Activated CD4-positive, alpha-beta memory T cell treated with anti-CD3 and anti-CD28 coated beads, Interleukin-2, amount 10 ng/mL, durations not matched to agents 7 days and 5 days (primary cell): ENCODE data around the gene IRX4. TPM values are rescaled to one million over a fixed set of nuclear protein-coding genes. Genes with fewer than 3 reads are reported as not detected.

ENCODE experiments used
- CTCF ChIA-PET: fragments of 350-600 bp; sonication (Branson Sonifier 250); formaldehyde crosslinking; loops from one replicate; lab custom pipeline; 2021; ENCODE audit warnings: antibody characterized with exemption, inconsistent platforms; lab: Charles Lee
- POLR2A ChIA-PET: fragments of 350-600 bp; sonication (Branson Sonifier 250); formaldehyde crosslinking; loops from one replicate; lab custom pipeline; 2021; ENCODE audit warnings: antibody characterized with exemption; lab: Charles Lee
- DNase-seq: peaks from one replicate; pipeline ENCODE4 v3.0.0-alpha.2; 2020
- H3K27ac Mint-ChIP-seq: one replicate; pipeline ENCODE4 v1.8.0; 2021; ENCODE audit warnings: mild to moderate bottlenecking, mixed read lengths
- H3K27me3 Mint-ChIP-seq: one replicate; pipeline ENCODE4 v1.8.0; 2021; ENCODE audit warnings: mixed read lengths
- H3K36me3 Mint-ChIP-seq: one replicate; pipeline ENCODE4 v1.8.0; 2021; ENCODE audit warnings: low read depth, mixed read lengths
- H3K4me1 Mint-ChIP-seq: one replicate; pipeline ENCODE4 v1.8.0; 2021; ENCODE audit warnings: mixed read lengths
- H3K4me3 Mint-ChIP-seq: one replicate; pipeline ENCODE4 v1.8.0; 2021; ENCODE audit warnings: mild to moderate bottlenecking, mixed read lengths
- H3K9me3 Mint-ChIP-seq: one replicate; pipeline ENCODE4 v1.8.0; 2021; ENCODE audit warnings: mixed read lengths
- total RNA-seq, 2 experiments: library from RNA; stranded (reverse); gene quantifications; one replicate each; pipeline ENCODE4 v1.2.3, GENCODE V29; 2021

IRX4 gene
- total RNA-seq, 2 experiments from 2014 or later, result not detected

GRCh38 chr5:1892685-1893445 is 10.1 kb upstream of the IRX4 start:
- Mint-ChIP-seq H3K36me3 (no peaks in the 10 kb centered on the region), H3K4me1 (no peaks in the 10 kb centered on the region), H3K9me3 (no peaks in the 10 kb centered on the region), H3K27ac (no peak overlapping the region), H3K27me3 (peaks cover 28% of the 10 kb centered on the region), H3K4me3 (no peak overlapping the region)
- ChIA-PET CTCF (no interaction called here), POLR2A (no interaction called here)
- no peak for DNase-seq

DNA sequence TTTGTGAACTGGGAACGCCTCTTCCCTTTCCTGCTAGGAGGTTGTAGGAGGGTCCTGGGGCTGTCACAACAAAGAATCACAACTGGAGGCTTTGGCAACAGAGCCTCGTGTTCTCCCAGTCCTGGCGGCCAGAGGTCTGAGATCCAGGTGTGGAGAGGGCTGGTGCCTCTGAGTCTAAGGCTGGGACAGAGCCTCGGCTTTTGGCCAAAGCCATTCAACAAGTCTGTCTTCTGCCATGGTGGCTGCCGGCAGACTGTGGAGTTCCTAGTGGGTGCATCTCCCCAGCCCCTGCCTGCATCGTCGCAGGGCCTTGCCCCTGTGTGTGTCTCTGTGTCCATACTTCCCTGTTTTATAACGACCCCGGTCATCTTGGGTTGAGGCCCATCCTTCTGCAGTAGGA is 9.5 kb upstream of the IRX4 start:
- DNase-seq, result no peak
- CTCF ChIA-PET, result no interaction called here
- Mint-ChIP-seq H3K4me3 (no peak overlapping the region), H3K9me3 (no peaks in the 10 kb centered on the region), H3K27ac (no peak overlapping the region), H3K27me3 (peaks cover 30% of the 10 kb centered on the region), H3K36me3 (no peaks in the 10 kb centered on the region), H3K4me1 (no peaks in the 10 kb centered on the region)
- POLR2A ChIA-PET, result no interaction called here

GRCh38 chr5:1891391-1891790 is 8.7 kb upstream of the IRX4 start:
- no peak overlapping the region for H3K27ac Mint-ChIP-seq
- H3K36me3 Mint-ChIP-seq, result no peaks in the 10 kb centered on the region
- H3K4me1 Mint-ChIP-seq, result no peaks in the 10 kb centered on the region
- POLR2A ChIA-PET, result no interaction called here
- DNase-seq, result no peak
- peaks cover 26% of the 10 kb centered on the region for H3K27me3 Mint-ChIP-seq
- CTCF ChIA-PET, result no interaction called here
- no peak overlapping the region for H3K4me3 Mint-ChIP-seq
- no peaks in the 10 kb centered on the region for H3K9me3 Mint-ChIP-seq

GRCh38 chr5:1890296-1890695 is 7.6 kb upstream of the IRX4 start:
- CTCF ChIA-PET, result no interaction called here
- Mint-ChIP-seq H3K4me3 (no peak overlapping the region), H3K4me1 (no peaks in the 10 kb centered on the region), H3K27ac (no peak overlapping the region), H3K36me3 (no peaks in the 10 kb centered on the region), H3K9me3 (no peaks in the 10 kb centered on the region), H3K27me3 (peaks cover 32% of the 10 kb centered on the region)
- no peak for DNase-seq
- POLR2A ChIA-PET, result no interaction called here

DNA sequence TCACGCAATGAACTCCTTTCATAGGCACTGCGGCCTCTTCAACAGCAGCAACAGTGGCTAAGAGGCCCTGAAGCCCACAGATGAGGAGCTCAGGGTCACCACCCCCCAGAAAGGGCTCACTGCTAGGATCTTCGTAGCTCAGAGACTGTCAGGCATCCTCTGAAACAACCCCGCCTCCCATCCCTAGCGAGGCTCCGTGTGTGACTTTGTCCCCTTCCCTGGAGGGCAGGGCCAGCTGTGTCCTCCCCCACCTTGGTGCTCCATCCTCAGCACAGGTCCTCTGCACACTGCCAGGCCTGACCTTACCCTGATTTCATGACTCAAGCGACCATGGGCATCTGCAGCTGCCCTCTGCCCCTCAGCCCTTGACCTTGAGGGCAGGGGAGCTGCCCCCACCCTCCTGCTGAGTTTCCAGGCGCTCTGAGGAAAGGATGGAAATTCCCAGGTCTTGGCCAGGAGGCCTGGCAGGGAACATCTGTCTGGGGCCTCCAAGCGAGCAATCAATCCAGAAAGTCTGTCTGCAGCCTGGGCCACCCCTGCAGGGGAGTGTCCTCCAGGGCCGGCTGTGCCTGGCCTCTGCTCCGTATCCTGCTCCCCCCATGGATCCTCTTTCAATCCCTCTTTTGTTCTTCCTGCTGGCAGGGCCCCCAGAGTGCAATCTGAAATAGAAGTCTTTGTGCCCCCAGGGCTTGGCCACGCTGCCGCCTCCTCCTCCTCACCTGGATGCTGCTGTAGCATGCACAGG is 6.8 kb upstream of the IRX4 start:
- DNase-seq, result no peak
- ChIA-PET CTCF (no interaction called here), POLR2A (no interaction called here)
- no peaks in the 10 kb centered on the region for H3K36me3 Mint-ChIP-seq
- H3K4me3 Mint-ChIP-seq, result no peak overlapping the region
- H3K4me1 Mint-ChIP-seq, result no peaks in the 10 kb centered on the region
- H3K27ac Mint-ChIP-seq, result no peak overlapping the region
- peaks cover 36% of the 10 kb centered on the region for H3K27me3 Mint-ChIP-seq
- no peaks in the 10 kb centered on the region for H3K9me3 Mint-ChIP-seq

DNA sequence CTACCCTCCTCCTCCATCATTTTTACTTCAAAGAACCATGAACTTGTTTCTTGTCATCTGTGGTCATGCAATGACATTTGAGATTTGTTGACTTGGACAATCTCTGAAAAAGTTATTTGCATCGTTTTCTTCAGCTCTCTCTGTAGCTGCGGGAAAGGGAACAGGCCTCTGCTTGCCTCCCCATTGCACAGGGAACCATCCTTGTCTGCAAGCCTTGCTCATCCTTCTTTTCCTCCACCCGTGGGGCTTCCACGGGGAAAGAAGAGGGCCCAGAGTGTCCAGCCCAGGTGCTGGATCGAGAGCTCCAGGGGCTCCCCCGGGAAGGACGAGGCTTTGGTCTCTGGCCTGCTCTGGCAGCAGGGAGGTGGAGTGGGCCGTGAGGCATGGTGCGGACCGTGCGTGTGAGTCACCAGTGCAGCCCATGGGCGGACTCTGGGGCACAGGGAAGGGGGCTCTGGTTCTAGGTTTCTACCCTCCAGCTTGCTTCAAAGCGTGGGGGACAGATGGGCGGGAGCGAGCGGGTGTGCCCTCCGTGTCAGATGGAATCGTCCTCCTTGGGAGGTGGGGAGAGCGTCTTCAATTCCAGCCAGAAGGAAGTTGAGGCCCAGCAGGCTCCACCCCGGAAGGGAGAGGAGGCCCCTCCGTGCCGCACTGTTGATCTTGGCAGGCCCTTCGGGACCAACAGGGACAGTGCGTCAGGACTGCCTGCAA is 6.0 kb upstream of the IRX4 start:
- Mint-ChIP-seq H3K36me3 (peaks cover 3% of the 10 kb centered on the region), H3K9me3 (no peaks in the 10 kb centered on the region), H3K27ac (no peak overlapping the region), H3K27me3 (peaks cover 35% of the 10 kb centered on the region), H3K4me1 (peaks cover 3% of the 10 kb centered on the region), H3K4me3 (no peak overlapping the region)
- ChIA-PET POLR2A (no interaction called here), CTCF (no interaction called here)
- DNase-seq, result no peak

GRCh38 chr5:1887588-1888360 is 5.0 kb upstream of the IRX4 start:
- H3K36me3 Mint-ChIP-seq, result peaks cover 3% of the 10 kb centered on the region
- H3K27ac Mint-ChIP-seq, result no peak overlapping the region
- ChIA-PET CTCF (no interaction called here), POLR2A (no interaction called here)
- H3K9me3 Mint-ChIP-seq, result no peaks in the 10 kb centered on the region
- H3K4me3 Mint-ChIP-seq, result no peak overlapping the region
- H3K4me1 Mint-ChIP-seq, result peaks cover 3% of the 10 kb centered on the region
- DNase-seq, result no peak
- H3K27me3 Mint-ChIP-seq, result peaks cover 35% of the 10 kb centered on the region

DNA sequence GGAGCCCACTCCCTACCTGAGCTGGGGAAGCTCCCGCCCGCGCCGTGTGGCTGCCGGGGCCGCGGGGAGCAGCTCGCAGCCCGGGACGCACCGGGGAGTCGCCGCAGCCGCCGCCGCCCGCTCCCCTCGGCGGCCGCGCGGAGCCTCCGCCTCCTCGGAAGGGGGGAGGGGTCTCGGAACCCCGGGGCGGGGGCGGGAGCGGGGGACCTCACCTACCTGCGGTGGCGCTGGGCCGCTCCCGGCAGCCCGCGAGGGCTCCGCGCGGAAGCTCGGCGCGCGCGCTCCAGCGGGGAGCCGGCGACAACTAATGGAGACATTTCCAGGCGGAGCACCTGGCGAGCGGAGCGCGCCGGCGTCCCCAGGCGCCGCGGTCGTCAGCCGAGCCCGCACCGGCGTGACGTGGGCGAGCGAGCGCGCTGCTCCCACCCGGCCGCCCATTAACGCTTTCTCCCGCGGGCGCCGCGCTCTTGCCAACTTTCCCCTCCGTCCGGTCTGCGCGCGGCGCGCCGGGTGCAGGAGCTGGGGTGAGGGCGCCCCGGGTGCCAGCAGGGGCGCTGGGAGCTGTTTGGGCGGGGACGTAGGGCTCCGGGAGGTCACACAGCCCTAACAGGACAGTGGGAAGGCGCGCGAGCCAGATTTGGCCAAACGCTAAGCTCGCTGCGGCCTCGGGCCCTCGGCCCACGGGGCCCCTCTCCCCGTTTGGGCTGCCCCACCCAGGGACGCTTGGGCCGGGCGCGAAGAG is 4.3 kb upstream of the IRX4 start:
- H3K4me3 Mint-ChIP-seq, result no peak overlapping the region
- DNase-seq, result no peak
- peaks cover 34% of the 10 kb centered on the region for H3K27me3 Mint-ChIP-seq
- no peak overlapping the region for H3K27ac Mint-ChIP-seq
- peaks cover 3% of the 10 kb centered on the region for H3K36me3 Mint-ChIP-seq
- ChIA-PET POLR2A (interaction anchor here (0.7 kb wide), 1 partner anchor 25 kb away, joined by 3 read pairs; no protein-coding TSS in a partner anchor), CTCF (no interaction called here)
- H3K4me1 Mint-ChIP-seq, result peaks cover 3% of the 10 kb centered on the region
- no peaks in the 10 kb centered on the region for H3K9me3 Mint-ChIP-seq

GRCh38 chr5:1885868-1886845 is 3.4 kb upstream of the IRX4 start:
- H3K4me3 Mint-ChIP-seq, result no peak overlapping the region
- ChIA-PET CTCF (no interaction called here), POLR2A (interaction anchor here (0.7 kb wide), 1 partner anchor 26 kb away, joined by 3 read pairs; no protein-coding TSS in a partner anchor)
- peaks cover 3% of the 10 kb centered on the region for H3K4me1 Mint-ChIP-seq
- no peak overlapping the region for H3K27ac Mint-ChIP-seq
- peaks cover 3% of the 10 kb centered on the region for H3K36me3 Mint-ChIP-seq
- DNase-seq, result no peak
- H3K9me3 Mint-ChIP-seq, result no peaks in the 10 kb centered on the region
- H3K27me3 Mint-ChIP-seq, result peaks cover 39% of the 10 kb centered on the region

- Mint-ChIP-seq H3K9me3 (no peaks in the 10 kb centered on the region), H3K36me3 (peaks cover 3% of the 10 kb centered on the region), H3K27ac (no peak overlapping the region), H3K4me1 (peaks cover 3% of the 10 kb centered on the region), H3K27me3 (peaks cover 43% of the 10 kb centered on the region), H3K4me3 (no peak overlapping the region)
- CTCF ChIA-PET, result no interaction called here
- POLR2A ChIA-PET, result no interaction called here
- no peak for DNase-seq
Observed at GRCh38 chr5:1885404-1885755, 2.7 kb upstream of the IRX4 start.

- Mint-ChIP-seq H3K27ac (no peak overlapping the region), H3K9me3 (no peaks in the 10 kb centered on the region), H3K4me1 (peaks cover 3% of the 10 kb centered on the region), H3K27me3 (peaks cover 47% of the 10 kb centered on the region), H3K4me3 (no peak overlapping the region), H3K36me3 (peaks cover 3% of the 10 kb centered on the region)
- CTCF ChIA-PET, result no interaction called here
- POLR2A ChIA-PET, result no interaction called here
- no peak for DNase-seq
Observed at GRCh38 chr5:1884678-1885403, 2.1 kb upstream of the IRX4 start.
